ENCODE measurements around the gene SYT9. TPM values are rescaled to one million over a fixed set of nuclear protein-coding genes. Genes with fewer than 3 reads are reported as not detected.

Gene SYT9, protein sequence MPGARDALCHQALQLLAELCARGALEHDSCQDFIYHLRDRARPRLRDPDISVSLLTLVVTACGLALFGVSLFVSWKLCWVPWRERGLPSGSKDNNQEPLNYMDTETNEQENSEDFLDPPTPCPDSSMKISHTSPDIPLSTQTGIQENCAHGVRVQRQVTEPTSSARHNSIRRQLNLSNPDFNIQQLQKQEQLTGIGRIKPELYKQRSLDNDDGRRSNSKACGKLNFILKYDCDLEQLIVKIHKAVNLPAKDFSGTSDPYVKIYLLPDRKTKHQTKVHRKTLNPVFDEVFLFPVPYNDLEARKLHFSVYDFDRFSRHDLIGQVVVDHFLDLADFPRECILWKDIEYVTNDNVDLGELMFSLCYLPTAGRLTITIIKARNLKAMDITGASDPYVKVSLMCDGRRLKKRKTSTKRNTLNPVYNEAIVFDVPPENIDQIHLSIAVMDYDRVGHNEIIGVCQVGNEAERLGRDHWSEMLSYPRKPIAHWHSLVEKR
- polyA plus RNA-seq (ENCODE audit: insufficient read length): 5.0 TPM
- long read RNA-seq, donor 1, partial matches to known transcripts: 0 of 2 reads
- long read RNA-seq, donor 1, other reads (novel, unspliced or antisense): 0 of 2 reads
- long read RNA-seq, donor 2, partial matches to known transcripts: 0 of 1 reads
- long read RNA-seq, donor 2, other reads (novel, unspliced or antisense): 0 of 1 reads
- long read RNA-seq, donor 3, partial matches to known transcripts: 0 of 1 reads
- long read RNA-seq, donor 3, other reads (novel, unspliced or antisense): 0 of 1 reads
- long read RNA-seq, donor 4: 0 reads
- long read RNA-seq, donor 5, partial matches to known transcripts: 0 of 1 reads
- long read RNA-seq, donor 5, other reads (novel, unspliced or antisense): 0 of 1 reads
- long read RNA-seq, donor 6: 0 reads
- long read RNA-seq, donor 7, partial matches to known transcripts: 0 of 2 reads
- long read RNA-seq, donor 7, other reads (novel, unspliced or antisense): 0 of 2 reads
- long read RNA-seq, donor 8: 0 reads

DNA sequence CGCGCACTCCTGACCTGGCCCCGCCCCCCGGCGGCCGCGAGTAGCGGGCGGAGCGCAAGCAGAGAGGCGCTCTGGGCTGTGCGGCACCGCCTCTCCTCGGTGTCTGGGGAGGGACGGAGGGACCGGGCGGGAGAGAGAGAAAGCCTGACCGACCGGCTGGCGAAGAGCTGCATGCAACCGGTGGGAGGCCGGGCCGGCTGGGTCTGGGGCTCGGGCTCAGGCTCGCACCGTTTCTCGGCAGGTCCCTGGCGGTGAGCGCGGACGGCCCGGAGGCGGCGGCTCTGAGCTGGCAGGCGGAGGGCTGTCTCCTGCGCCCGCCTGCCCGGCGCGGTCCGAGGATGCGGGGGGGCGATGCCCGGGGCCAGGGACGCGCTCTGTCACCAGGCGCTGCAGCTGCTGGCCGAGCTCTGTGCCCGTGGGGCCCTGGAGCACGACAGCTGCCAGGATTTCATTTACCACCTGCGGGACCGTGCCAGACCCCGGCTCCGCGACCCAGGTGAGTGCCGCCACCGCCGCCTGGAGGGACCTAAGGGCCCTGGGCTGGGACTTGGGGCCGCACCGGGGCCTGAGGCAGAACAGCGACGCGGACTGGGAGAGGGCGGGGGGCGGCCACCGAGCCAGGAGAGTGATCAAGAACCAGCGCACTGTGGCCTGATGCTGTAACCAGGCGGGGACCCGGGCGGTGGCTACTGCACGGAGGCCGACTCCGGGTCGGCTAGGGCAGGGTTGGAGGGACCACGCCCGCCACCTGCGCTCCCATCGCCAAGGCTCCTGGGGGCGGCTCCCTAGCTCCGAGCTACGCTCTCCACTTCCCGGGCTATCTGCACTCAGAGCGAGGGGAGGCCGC is at the start of gene SYT9:
Gene SYT9 (plus strand): TSS at position 69 of the 847 bp plus-strand sequence. CDS start 283 bp downstream, at position 352.
- peak; percentile 55 for DNase-seq

DNA sequence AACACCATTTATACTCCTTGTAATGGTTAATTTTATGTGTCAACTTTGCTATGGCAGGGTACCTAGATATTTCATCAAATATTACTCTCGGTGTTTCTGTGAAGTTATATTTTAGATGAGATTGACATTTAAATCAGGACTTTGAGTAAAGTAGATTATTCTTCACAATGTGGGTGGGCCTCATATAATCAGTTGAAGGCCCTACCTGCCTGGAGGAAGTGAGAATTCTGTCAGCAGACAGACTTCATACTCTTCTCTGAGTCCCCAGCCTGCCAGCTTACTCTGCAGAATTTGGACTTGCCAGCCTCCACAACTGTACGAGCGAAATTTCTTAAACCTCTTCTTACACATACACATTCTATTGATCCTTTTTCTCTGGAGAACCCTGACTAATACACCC is 49.3 kb upstream of the SYT9 start:
- DNase-seq: no peak

DNA sequence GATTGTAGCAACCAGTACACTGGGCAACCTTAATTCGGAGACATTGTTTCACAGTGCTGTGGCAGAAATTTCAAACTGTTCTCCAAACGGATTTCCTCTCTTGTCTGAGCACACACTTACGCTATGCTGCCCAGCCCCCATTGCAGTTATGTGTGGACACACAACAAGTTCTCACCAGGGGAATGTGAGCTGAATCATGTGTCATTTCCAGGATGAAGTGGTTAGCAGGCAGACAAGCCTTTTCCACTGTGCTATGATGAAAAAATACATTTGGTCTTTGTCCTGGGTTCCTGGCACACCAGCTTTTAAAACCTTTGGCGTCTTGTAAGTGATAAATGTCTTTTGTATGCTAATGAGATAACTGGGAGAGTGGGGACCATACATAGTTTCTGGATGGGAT is 46.9 kb upstream of the SYT9 start:
- no peak for DNase-seq

DNA sequence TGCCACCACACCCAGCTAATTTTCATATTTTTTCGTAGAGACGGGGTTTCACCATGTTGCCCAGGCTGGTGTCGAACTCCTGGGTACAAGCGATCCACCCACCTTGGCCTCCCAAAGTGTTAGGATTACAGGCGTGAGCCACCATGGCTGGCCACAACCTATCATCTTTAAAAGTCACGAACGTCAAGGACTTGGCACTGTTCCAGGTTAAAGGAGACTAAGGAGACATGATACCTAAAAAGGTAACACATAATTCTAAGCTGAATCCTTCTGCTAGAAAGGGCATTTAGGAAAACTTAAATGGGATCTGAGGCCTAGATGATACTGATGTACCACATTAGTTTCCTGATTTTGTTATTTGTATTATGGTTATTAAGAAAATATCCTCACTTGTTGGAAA is 43.3 kb upstream of the SYT9 start:
- DNase-seq: no peak

DNA sequence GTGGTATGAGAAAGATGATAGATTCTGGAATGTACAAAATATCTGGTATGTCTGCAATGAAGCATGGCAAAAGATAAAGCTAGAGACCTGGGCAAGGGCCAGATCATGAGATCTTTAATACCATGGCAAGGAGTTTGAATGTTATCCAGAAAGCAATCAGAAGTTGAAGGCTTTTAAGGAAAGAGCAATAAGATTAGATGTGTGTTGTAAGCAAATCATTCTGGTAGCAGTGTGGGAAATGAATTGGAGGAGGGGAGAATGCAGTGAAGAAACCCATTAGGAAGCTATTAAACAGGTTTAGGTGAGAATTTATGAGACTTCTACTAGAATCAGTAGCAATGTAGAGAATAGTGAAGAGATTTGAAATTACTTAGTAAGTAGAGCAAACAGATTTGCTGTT is 32.2 kb upstream of the SYT9 start:
- no peak for DNase-seq

DNA sequence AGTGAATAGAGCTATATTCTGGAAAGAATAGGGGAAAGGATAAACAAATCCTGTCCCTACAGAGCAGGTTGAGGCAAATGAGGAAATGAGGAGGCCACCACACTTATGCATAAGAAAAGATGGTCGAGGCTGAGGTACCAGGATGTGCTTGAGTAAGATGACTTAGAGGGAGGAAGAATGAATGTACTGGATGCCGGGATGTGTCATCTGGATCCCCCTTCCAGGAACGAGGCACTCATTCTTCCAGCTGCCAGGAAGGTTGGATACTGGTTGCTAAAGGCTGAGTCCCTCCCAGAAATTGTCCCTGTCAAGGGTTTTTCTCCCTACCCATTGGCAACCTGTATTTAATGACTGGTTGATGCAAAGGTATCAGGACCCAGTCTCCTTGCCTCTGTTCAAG is 31.1 kb upstream of the SYT9 start:
- no peak for DNase-seq

DNA sequence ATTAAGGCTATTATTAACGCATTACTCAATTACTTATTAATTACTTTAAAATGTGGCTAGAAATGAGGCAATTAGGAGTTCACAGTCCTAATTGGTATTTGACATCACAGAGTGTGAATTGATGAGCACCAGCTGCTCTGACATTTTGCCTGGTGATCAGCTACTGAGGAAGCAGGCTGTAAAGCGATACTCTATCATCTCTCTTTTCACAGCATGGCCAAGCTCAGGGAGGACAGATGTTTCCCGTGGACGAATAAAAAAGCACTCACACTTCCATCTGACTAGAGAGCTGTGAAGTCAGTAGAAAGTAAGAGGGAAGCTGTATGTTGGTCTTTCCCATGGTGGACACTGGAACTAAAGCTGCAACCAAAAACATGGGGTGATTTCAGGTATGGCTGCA is 29.1 kb upstream of the SYT9 start:
- DNase-seq: no peak

DNA sequence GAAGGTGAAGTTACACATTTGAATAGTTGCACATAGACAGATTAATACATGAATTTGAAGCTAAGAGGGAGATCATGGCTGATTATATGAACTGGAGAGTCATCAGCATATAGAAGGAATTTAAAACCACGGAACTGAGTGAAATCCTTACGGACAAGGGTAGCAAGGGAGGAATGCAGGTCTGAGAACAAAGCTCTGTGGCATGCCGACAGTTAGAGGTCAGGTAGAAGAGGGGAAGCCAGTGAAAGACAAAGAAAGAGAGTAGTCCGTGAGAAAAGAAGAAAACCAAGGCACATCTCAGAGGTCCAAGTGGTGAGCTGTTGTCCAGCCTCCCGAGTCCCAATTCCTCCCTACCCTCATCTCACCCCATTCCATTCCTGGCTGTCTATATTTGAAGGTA is 11.8 kb upstream of the SYT9 start:
- DNase-seq: no peak

DNA sequence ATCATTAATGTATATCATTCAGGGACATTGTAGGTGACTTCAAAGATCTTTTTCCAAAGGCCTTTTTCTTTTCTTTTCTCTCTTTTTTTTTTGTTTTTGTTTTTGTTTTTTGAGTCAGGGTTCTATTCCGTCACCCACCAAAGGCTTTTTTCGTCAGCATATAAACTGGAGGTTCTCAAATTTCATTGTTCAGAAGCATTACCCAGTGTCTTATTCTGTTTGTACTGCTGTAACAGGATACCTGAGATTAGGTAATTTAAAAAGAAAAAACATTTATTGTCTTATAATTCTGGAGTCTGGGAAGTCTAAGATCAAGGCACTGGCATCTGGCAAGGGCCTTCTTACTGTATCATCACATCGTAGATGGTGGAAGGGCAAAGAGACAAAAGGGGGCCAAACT is 6.4 kb upstream of the SYT9 start:
- DNase-seq: no peak

DNA sequence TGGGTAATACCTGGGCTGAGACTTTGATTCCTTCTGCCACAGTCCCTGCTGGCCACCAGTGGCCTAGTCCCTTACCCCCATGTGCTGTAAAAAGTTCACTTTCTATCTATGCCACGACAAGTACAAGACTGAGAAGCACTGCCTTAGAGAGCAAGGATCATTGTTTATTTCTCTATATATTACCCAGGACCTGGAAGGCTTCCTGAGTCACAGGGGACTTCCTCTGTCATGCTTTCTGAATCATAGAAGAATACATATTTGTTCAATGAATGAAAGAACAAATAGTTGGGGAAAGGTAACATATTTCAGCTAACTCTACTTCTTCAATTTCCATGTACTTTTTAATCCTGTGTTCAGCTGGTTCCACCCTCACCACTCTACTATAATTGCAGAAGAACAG is 5.5 kb upstream of the SYT9 start:
- no peak for DNase-seq

DNA sequence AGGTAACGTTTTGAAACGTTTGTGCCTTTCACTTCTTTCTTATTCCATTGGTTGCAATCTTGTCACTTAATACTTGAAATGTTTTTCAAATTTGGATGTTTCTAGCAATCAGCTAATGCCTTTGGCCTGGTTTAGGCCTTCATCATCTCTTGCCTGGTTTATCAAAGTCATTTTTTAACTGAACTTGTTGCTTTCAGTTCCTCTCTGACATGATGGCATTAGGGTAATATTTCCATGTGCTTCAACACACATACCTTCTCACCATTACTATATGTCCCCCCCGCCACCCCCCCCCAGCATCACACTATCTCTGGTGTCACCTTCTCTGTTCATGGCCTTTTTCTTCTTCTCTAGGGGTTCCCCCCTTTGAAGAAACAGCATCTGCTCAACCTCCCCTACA is 1.5 kb upstream of the SYT9 start:
- no peak for DNase-seq

DNA sequence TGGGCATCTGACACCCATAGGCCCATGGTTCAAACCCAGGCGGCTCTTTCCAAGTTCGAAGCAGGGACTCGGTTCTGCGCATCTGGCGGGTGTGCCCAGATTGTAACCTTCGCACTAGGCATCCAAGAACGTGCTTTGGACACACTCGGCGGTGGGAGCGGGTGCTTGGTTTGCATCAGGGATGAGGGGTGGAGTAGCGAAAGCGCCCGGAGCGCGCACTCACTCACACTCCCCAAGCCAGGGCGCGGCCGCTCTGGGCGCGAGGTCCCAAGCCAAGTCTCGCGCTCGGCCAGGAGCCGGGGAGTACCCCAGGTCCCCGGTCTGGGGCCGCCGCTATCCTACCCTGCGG is 243 bp upstream of the SYT9 start:
- DNase-seq: no peak

DNA sequence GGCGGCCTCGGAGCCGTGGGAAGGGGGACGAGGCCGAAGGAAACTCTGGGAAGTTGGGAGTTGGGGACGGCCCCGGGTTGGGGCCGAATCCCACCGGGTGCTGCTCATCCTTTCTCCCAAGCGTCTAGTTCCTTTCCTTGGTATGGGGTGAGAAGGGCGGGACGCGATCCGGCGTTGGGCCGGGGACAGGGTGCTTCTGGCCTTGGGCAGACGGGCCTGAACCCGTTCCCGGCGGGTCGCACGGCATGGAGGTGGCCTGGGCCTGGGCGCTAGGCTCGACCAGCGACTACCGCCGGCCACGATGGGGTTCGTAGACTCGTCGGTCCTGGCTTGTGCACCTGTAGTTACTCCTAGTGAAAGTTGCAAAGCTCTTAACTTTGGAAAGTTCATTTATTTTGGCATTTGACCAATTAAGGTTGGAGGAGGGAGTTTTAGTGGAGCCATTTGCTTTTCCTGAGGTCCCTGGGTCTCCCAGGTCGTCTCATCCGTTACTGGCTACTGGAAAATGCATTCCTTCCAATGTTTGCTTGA is 1.0 kb downstream of the SYT9 start:
- no peak for DNase-seq

DNA sequence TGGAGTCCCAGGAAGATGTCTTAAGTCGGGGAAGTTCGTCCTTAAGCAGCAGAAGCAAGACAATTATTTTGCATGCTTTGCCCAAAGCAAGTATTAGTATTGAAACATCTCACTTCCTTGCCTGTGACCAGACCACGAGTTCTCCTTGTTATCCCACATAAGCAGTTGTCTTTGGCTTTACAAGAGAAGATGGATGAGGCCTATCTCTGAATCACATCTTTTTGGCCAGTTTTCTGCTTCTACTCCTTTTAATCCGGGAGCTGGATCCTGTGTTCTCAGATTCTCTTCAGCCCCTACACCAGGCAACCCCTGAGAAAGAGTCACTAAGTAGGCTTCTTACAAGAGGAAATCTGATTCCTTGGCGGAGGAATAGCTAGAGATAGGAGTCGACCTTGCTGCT is 2.1 kb downstream of the SYT9 start:
- DNase-seq: no peak

DNA sequence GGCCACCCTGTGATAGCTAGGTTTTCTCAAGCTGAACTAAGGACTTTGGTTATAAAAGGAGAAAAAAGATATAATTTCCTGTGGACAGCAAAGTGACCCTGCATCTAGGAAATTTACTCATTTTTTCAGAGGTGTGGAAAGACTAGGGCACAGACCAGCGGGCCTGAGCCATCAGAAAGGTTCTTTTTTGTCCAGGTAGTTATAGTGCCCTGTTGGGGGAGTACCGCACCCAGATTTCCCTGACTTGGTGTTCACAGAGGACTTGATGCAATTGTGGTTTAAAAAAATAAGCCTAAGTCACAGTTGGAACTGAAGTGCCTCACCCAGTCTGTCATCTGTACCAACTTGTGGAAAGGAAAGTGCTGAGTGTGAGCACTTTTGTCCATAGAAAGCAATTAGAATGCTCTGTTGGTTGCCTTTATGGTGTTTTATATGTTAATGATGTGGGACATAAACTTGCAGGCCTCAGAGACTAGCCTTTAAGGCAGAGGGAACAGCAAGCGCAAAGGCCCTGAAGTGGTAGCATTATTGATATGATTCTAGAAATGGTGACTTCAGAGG is 3.1 kb downstream of the SYT9 start:
- no peak for DNase-seq

DNA sequence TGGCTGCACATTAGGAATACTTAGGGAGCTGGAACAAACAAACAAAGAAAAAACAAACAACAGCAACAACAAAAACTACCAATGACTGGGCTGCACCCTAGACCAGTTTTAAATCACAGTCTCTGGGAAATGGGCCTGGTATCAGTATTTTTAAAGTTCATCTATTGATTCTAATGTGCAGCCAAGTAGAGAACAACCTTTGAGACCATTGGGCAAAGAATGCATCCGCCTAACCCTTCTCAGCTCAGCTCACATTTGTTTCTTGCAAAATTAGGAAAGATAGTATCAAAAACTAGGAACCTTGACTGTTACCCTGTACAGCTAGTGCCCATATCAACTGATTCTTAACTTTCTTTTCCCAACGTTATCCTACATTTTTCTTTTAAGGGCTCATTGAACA is 5.2 kb downstream of the SYT9 start:
- DNase-seq: no peak

DNA sequence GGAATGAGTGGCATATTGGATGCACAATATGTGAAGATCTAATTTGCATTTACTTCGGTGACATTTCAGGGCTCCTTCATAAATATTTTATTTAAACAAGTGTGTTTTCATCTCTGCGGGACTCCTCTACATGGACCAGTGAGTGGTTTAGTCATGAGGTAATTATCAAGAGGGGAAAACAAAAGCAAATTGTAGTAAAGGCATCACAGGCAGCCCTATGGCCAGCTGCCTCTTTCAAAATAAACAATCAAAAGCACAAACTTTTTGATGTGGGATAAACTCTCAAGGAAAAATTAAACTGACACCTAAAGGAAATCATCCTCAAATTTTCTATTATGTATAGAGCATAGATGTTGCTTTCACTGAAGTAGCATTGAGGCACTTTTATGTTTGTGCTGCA is 6.0 kb downstream of the SYT9 start:
- no peak for DNase-seq

DNA sequence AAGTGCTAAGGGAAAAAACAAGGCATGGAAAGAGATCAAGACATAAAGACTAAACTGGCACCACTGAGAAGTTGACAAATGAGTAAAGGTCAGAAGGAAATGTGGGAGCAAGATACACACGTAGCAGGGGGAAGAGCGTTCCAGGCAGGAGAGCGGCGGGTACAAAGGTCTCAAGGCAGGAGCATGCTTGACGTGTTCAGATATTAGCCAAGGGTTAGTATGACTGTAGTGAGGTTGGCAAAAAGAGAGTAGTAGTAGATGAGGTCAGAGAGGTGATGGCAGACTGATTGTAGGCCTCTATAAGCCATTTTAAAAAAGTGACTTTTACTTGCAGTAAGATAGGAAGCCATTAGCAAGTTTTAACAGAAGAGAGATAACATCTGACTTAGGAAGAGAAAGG is 9.9 kb downstream of the SYT9 start:
- no peak for DNase-seq

DNA sequence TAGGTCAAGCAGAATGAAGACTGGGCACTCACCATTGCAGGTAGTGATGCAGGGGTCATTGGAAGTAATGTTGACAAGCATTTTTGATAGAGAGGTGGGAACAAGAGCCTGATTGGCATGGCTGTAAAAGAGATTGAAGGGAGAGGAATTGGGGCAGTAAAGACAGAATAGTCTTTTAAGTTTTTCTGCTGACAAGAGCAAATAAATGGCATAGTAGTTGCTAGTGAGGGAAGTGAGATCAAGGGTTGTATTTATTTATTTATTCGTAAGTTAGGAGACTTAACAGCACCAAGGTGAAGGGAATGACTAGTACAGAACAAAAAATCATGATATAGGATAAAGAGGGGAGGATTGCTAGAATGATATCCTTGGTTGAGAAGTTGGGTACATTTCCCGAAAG is 11.0 kb downstream of the SYT9 start:
- no peak for DNase-seq

DNA sequence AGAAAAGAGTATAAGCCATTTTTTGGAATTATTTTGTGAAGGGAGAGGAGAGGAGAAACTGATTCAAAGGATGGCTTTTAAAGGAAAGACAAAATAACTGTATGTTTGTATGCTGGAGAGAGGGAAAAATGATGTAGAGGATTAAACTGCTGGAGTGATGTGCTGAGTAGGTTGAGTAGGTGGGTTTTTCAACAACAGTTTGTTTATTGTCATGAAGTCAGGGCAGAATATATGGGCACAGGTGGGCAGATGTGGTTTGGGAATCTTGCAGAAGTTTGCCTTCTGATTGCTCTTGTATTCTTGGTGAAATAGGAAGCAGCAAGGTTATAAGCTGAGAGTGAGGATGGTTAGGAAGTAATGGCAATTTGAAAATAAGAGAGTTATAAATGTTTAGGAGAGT is 12.1 kb downstream of the SYT9 start:
- DNase-seq: no peak

DNA sequence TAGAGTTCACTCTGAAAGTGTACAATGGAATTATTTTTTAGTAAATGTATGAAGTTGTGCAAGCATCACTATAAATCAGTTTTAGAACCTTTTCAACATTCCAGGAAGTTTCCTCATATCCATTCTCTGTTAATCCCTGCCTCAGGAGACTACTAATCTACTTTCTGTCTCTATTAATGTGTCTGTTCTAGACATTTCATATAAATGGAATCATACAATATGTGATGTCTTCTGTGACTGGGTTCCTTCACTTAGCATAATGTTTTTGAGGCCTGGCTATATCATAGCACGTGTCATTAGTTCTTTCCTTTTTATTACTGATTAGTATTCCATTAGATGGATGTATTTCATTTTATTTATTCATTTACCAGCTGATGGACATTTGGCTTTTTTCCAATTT is 17.1 kb downstream of the SYT9 start:
- DNase-seq: no peak
